HCT116 (cell line): ENCODE results near the gene ZNF814. TPM values are rescaled to one million over a fixed set of nuclear protein-coding genes. Genes with fewer than 3 reads are reported as not detected.
"Not testable (repeated sequence)": the region's sequence is repeated elsewhere in the genome, so short reads cannot be mapped to it uniquely, and the experiment has no call there.

ENCODE experiments used
- ATAC-seq: fragments of 200-7000 bp; cut with Tn5 transposase; 2 replicates; pipeline ENCODE4 v1.9.1; 2020; ENCODE audit warnings: mild to moderate bottlenecking, moderate library complexity
- BruUV-seq: library from RNA; stranded (reverse); fragments of 400-500 nt; replicated peaks from 2 replicates; lab custom pipeline; 2021; lab: Mats Ljungman, UMichigan
- CTCF ChIA-PET: fragments of 300-600 bp; sonication (Branson Sonifier 250); formaldehyde crosslinking; loops from one replicate; lab custom pipeline; 2021; ENCODE audit warnings: antibody characterized with exemption; lab: Charles Lee
- POLR2A ChIA-PET: fragments of 300-600, 350-600 bp; sonication (Branson Sonifier 250); formaldehyde crosslinking; loops from one replicate; lab custom pipeline; 2021; ENCODE audit warnings: antibody characterized with exemption; lab: Charles Lee
- RAD21 ChIA-PET, 2 experiments: fragments of 300-600 bp; sonication (Branson Sonifier 250); formaldehyde crosslinking; loops; one replicate each; lab custom pipeline; 2023; ENCODE audit warnings: low total read pairs in 2 of 2; ENCODE audit not compliant: uncharacterized antibody in 2 of 2, unreplicated experiment in 2 of 2, low non-redundant PET in 1 of 2; lab: Charles Lee
- DNase-seq: peaks from one replicate; pipeline ENCODE4 v3.0.0-alpha.2; 2010; ENCODE audit warnings: low read depth, low spot score
- H2AFZ ChIP-seq: fragments of 200-600 bp; shearing (Covaris generic), sonication (generic); 2 replicates; pipeline ENCODE4 v1.6.1; 2017; ENCODE audit warnings: low read depth, mixed run types, mixed read lengths, antibody characterized with exemption, low read length; ENCODE audit not compliant: poor library complexity, severe bottlenecking
- H3K27ac ChIP-seq: 2 replicates; pipeline ENCODE4 v1.5.1; 2012; ENCODE audit warnings: low read depth, low read length
- H3K27me3 ChIP-seq: fragments of 200-600 bp; sonication (generic); 2 replicates; pipeline ENCODE4 v1.6.1; 2016; ENCODE audit warnings: mixed run types, low read length, mixed read lengths; ENCODE audit not compliant: insufficient read depth
- H3K36me3 ChIP-seq, 2 experiments: fragments of 200-500 bp in 1 of 2; fragments of 200-600 bp in 1 of 2; sonication (Bioruptor generic) in 1 of 2; sonication (generic) in 1 of 2; 2 replicates each; pipeline versions ENCODE4 v1.5.1 to v1.6.1; 2014 to 2016; ENCODE audit warnings: low read length in 2 of 2, inconsistent platforms in 1 of 2, mixed read lengths in 1 of 2, mixed run types in 1 of 2; ENCODE audit not compliant: insufficient read depth in 2 of 2, control insufficient read depth in 1 of 2
- H3K4me1 ChIP-seq, 2 experiments: fragments of 200-600 bp in 1 of 2; sonication (generic) in 1 of 2; 2 replicates each; pipeline versions ENCODE4 v1.5.1 to v1.6.1; 2012 to 2017; ENCODE audit warnings: low read length in 2 of 2, inconsistent platforms in 1 of 2, mild to moderate bottlenecking in 1 of 2, mixed read lengths in 1 of 2, mixed run types in 1 of 2, moderate library complexity in 1 of 2; ENCODE audit not compliant: insufficient read depth in 2 of 2, control insufficient read depth in 1 of 2
- H3K4me2 ChIP-seq: fragments of 200-600 bp; sonication (generic); 2 replicates; pipeline ENCODE4 v1.6.1; 2017; ENCODE audit warnings: mixed run types, low read length, mixed read lengths
- H3K4me3 ChIP-seq, 2 experiments: fragments of 200-600 bp in 1 of 2; sonication (generic) in 1 of 2; replicated peaks in 1 of 2; 2 replicates each; pipeline ENCODE4 v1.5.1; 2011 to 2016; ENCODE audit warnings: low read length in 2 of 2, control low read depth in 1 of 2, low read depth in 1 of 2, mild to moderate bottlenecking in 1 of 2, mixed read lengths in 1 of 2, mixed run types in 1 of 2
- H3K79me2 ChIP-seq: fragments of 200-600 bp; sonication (generic); 2 replicates; pipeline ENCODE4 v1.6.1; 2017; ENCODE audit warnings: mild to moderate bottlenecking, mixed run types, low read length, moderate library complexity, mixed read lengths; ENCODE audit not compliant: insufficient read depth
- H3K9ac ChIP-seq: fragments of 200-600 bp; sonication (generic); 2 replicates; pipeline ENCODE4 v1.6.1; 2016; ENCODE audit warnings: low read length, mixed read lengths
- H3K9me2 ChIP-seq: fragments of 200-600 bp; sonication (generic), shearing (Covaris generic); 2 replicates; pipeline ENCODE4 v1.6.1; 2017; ENCODE audit warnings: mixed run types, mild to moderate bottlenecking, moderate library complexity; ENCODE audit not compliant: insufficient read depth
- H3K9me3 ChIP-seq, 2 experiments: fragments of 200-500 bp in 1 of 2; fragments of 200-600 bp in 1 of 2; sonication (Bioruptor generic) in 1 of 2; sonication (generic) in 1 of 2; 2 replicates each; pipeline ENCODE4 v1.6.1; 2014 to 2017; ENCODE audit warnings: low read length in 2 of 2, mixed read lengths in 2 of 2, inconsistent platforms in 1 of 2, low read depth in 1 of 2, mild to moderate bottlenecking in 1 of 2, mixed run types in 1 of 2, moderate library complexity in 1 of 2; ENCODE audit not compliant: control insufficient read depth in 1 of 2, insufficient read depth in 1 of 2
- H4K20me1 ChIP-seq: fragments of 200-600 bp; sonication (generic), shearing (Covaris generic); 2 replicates; pipeline ENCODE4 v1.6.1; 2017; ENCODE audit warnings: mixed run types, mild to moderate bottlenecking, moderate library complexity; ENCODE audit not compliant: insufficient read depth
- EGR1 ChIP-seq: IDR thresholded peaks from 2 replicates; pipeline ENCODE4 v1.6.1; 2012; ENCODE audit warnings: low read depth
- EZH2 ChIP-seq: fragments of 200-600 bp; sonication (generic); IDR thresholded peaks from 2 replicates; pipeline ENCODE4 v1.6.1; 2017; ENCODE audit warnings: antibody characterized with exemption, mixed run types
- EZH2phosphoT487 ChIP-seq: fragments of 200-600 bp; IDR thresholded peaks from 2 replicates; pipeline ENCODE4 v1.6.1; 2018; ENCODE audit warnings: antibody characterized with exemption, borderline replicate concordance
- SIN3A ChIP-seq: IDR thresholded peaks from 2 replicates; pipeline ENCODE4 v1.6.1; 2012; ENCODE audit warnings: low read depth
- TCF7L2 ChIP-seq: IDR thresholded peaks from 2 replicates; pipeline ENCODE4 v1.7.0; 2011; ENCODE audit warnings: borderline replicate concordance, inconsistent platforms; ENCODE audit not compliant: insufficient read depth, insufficient read length; ENCODE audit errors: extremely low read depth
- YY1 ChIP-seq: IDR thresholded peaks from 2 replicates; pipeline ENCODE4 v1.6.1; 2011; ENCODE audit warnings: low read length, low read depth, moderate library complexity, mild to moderate bottlenecking; ENCODE audit not compliant: insufficient replicate concordance; ENCODE audit errors: extremely low read depth
- intact Hi-C: fragments of 100-400 bp; cut with micrococcal nuclease; formaldehyde crosslinking; loops from 2 replicates; pipeline ENCODE4 v1.10.0; 2022
- total RNA-seq: library from RNA; stranded (reverse); gene quantifications from one replicate; pipeline ENCODE4 v1.2.1, GENCODE V29; 2021; ENCODE audit not compliant: unreplicated experiment
- TF ChIP-seq, protein P1 (sequence below): IDR thresholded peaks from 2 replicates; pipeline ENCODE4 v1.6.1; 2012

Gene ZNF814
- total RNA-seq, 1 experiment from 2014 or later, result 2.5 TPM

DNA sequence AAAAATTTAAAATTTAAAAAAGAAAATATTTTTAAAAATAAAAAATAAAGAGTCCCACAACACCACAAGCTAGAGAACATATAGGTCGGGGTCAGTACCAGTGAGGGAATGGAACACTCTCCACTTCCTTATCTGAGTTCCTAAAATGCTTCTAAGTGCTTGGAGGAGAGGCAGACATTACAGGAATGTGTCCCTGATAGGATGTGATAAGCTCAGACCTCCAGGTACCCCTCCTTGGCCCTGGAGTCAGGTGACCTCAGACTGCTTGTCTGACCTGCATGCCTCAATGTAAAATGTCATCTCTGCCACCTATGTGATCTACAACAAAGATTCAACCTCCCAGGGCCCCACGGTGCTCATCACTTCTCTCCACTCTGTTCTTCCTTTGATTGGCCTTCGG is 2.8 kb downstream of the ZNF814 start (continued):
- TF ChIP-seq, protein P1, sequence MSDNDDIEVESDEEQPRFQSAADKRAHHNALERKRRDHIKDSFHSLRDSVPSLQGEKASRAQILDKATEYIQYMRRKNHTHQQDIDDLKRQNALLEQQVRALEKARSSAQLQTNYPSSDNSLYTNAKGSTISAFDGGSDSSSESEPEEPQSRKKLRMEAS, result no peak
- no peak for TF ChIP-seq EZH2phosphoT487
- TF ChIP-seq EZH2, result no peak
- no peak for TF ChIP-seq EGR1
- TF ChIP-seq SIN3A, result no peak
- no peak for TF ChIP-seq TCF7L2
- TF ChIP-seq YY1, result no peak

DNA sequence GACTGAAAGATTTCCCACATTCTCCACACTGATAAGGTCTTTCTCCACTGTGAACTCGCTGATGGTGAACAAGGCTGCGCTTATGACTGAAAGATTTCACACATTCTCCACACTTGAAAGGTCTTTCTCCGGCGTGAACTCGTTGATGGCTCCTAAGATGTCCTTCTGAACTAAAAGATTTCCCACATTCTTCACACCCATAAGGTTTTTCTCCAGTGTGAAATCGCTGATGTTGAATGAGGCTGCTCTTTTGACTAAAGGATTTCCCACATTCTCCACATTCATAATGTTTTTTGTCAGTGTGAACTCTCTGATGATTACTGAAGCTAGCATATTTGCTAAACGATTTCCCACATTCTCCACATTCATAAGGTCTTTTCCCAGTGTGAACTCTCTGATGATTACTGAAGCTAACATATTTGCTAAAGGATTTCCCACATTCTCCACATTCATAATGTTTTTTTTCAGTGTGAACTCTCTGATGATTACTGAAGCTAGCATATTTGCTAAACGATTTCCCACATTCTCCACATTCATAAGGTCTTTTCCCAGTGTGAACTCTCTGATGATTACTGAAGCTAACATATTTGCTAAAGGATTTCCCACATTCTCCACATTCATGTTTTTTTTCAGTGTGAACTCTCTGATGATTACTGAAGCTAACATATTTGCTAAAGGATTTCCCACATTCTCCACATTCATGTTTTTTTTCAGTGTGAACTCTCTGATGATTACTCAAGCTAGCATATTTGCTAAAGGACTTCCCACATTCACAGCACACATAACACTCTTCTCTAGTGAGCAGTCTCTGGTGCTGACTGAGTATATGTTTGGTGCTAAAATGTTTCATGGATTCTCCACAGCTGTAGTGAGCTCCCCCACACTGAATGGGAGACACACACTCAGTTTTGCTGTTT is 14.7 kb downstream of the ZNF814 start:
- H3K9ac ChIP-seq, H3K27me3 ChIP-seq, H3K4me2 ChIP-seq, H3K9me2 ChIP-seq, CTCF ChIA-PET, DNase-seq, H3K4me3 ChIP-seq, H3K4me1 ChIP-seq, ATAC-seq, H3K27ac ChIP-seq, H3K36me3 ChIP-seq, POLR2A ChIA-PET, H2AFZ ChIP-seq, H4K20me1 ChIP-seq, H3K79me2 ChIP-seq, RAD21 ChIA-PET, BruUV-seq, intact Hi-C loops: not testable (repeated sequence)
- H3K9me3 ChIP-seq, result peaks cover 0 to 20% of the 10 kb centered on the region in 2 experiments; a peak in 2 of 4 replicates
